Liver (tissue), 9 donors: ENCODE results near the gene PARP3. TPM values are rescaled to one million over a fixed set of nuclear protein-coding genes. Genes with fewer than 3 reads are reported as not detected.

Experiments used
- DNase-seq: peaks from one replicate; pipeline ENCODE4 v3.0.0-alpha.2; 2017; ENCODE audit warnings: low spot score
- H3K27ac ChIP-seq, 2 donors: one replicate each; pipeline ENCODE4 v1.7.0; 2013; ENCODE audit warnings: inconsistent platforms in 2 of 2, low read length in 2 of 2, control low read depth in 1 of 2, low read depth in 1 of 2, mild to moderate bottlenecking in 1 of 2
- H3K27me3 ChIP-seq, 4 donors: one replicate each; pipeline versions ENCODE4 v1.6.1 to v1.7.0; 2013; ENCODE audit warnings: low read length in 3 of 4, inconsistent platforms in 1 of 4, mild to moderate bottlenecking in 1 of 4, moderate library complexity in 1 of 4; ENCODE audit not compliant: control insufficient read depth in 4 of 4, insufficient read depth in 4 of 4
- H3K36me3 ChIP-seq, 4 donors: one replicate each; pipeline versions ENCODE4 v1.6.1 to v1.7.0; 2013; ENCODE audit warnings: low read length in 3 of 4, mild to moderate bottlenecking in 3 of 4, low read depth in 1 of 4, moderate library complexity in 1 of 4; ENCODE audit not compliant: control insufficient read depth in 4 of 4, insufficient read depth in 3 of 4
- H3K4me1 ChIP-seq, 4 donors: one replicate each; pipeline versions ENCODE4 v1.6.1 to v1.7.0; 2013; ENCODE audit warnings: low read length in 3 of 4, mild to moderate bottlenecking in 3 of 4, moderate library complexity in 1 of 4; ENCODE audit not compliant: control insufficient read depth in 4 of 4, insufficient read depth in 4 of 4
- H3K4me3 ChIP-seq, 3 donors: one replicate each; pipeline versions ENCODE4 v1.6.1 to v1.7.0; 2013; ENCODE audit warnings: low read length in 3 of 3, control low read depth in 1 of 3, low read depth in 1 of 3, mild to moderate bottlenecking in 1 of 3
- H3K9ac ChIP-seq, 2 donors: one replicate each; pipeline ENCODE4 v1.7.0; 2013; ENCODE audit warnings: low read length in 2 of 2, mild to moderate bottlenecking in 2 of 2, moderate library complexity in 2 of 2, control low read depth in 1 of 2, low read depth in 1 of 2
- H3K9me3 ChIP-seq, 4 donors: one replicate each; pipeline versions ENCODE4 v1.6.1 to v1.7.0; 2013; ENCODE audit warnings: low read length in 3 of 4; ENCODE audit not compliant: control insufficient read depth in 4 of 4
- ATF3 ChIP-seq: IDR thresholded peaks from 2 replicates; pipeline ENCODE4 v1.6.1; 2016; ENCODE audit warnings: antibody characterized with exemption
- CTCF ChIP-seq: fragments of 150-350 bp; IDR thresholded peaks from 2 replicates; pipeline ENCODE4 v1.5.1; 2017; ENCODE audit warnings: improper control_type of control experiment, low read depth, low read length; ENCODE audit not compliant: missing input control
- EGR1 ChIP-seq, 2 donors: IDR thresholded peaks; 2 replicates each; pipeline ENCODE4 v1.6.1; 2016 to 2018; ENCODE audit warnings: antibody characterized with exemption in 2 of 2, low read depth in 2 of 2
- FOXA1 ChIP-seq: IDR thresholded peaks from 2 replicates; pipeline ENCODE4 v1.6.1; 2016; ENCODE audit warnings: antibody characterized with exemption
- FOXA2 ChIP-seq: IDR thresholded peaks from 2 replicates; pipeline ENCODE4 v1.6.1; 2016; ENCODE audit warnings: antibody characterized with exemption
- HNF4A ChIP-seq, 2 donors: conservative IDR thresholded peaks; 2 replicates each; pipeline ENCODE4 v1.6.1; 2016; ENCODE audit warnings: antibody characterized with exemption in 2 of 2, mild to moderate bottlenecking in 2 of 2
- HNF4G ChIP-seq: IDR thresholded peaks from 2 replicates; pipeline ENCODE4 v1.6.1; 2016; ENCODE audit warnings: antibody characterized with exemption
- NR2F2 ChIP-seq: IDR thresholded peaks from 2 replicates; pipeline ENCODE4 v1.6.1; 2016; ENCODE audit warnings: antibody characterized with exemption
- RAD21 ChIP-seq, 2 donors: IDR thresholded peaks; 2 replicates each; pipeline ENCODE4 v1.6.1; 2016; ENCODE audit warnings: antibody characterized with exemption in 2 of 2, mild to moderate bottlenecking in 2 of 2
- RXRA ChIP-seq, 2 donors: IDR thresholded peaks; 2 replicates each; pipeline ENCODE4 v1.6.1; 2017 to 2018; ENCODE audit warnings: antibody characterized with exemption in 2 of 2, mild to moderate bottlenecking in 1 of 2
- SP1 ChIP-seq: IDR thresholded peaks from 2 replicates; pipeline ENCODE4 v1.6.1; 2018; ENCODE audit warnings: antibody characterized with exemption, mild to moderate bottlenecking
- TAF1 ChIP-seq: conservative IDR thresholded peaks from 2 replicates; pipeline ENCODE4 v1.6.1; 2016; ENCODE audit warnings: antibody characterized with exemption, mild to moderate bottlenecking
- YY1 ChIP-seq: IDR thresholded peaks from 2 replicates; pipeline ENCODE4 v1.6.1; 2016; ENCODE audit warnings: antibody characterized with exemption, mild to moderate bottlenecking
- ZBTB33 ChIP-seq: IDR thresholded peaks from 2 replicates; pipeline ENCODE4 v1.6.1; 2016; ENCODE audit warnings: antibody characterized with exemption
- WGBS: extraction: QIAGEN DNeasy Blood & Tissue Kit; methylation state at CpG from one replicate; pipeline ENCODE4 v1.1.7; 2013; 5-methylcytosine and 5-hydroxymethylcytosine counted together
- polyA plus RNA-seq, 2 donors: library from polyadenylated mRNA; stranded (reverse) in 1 of 2; unstranded in 1 of 2; fragments of 200-250 nt in 1 of 2; fragments of >200 nt in 1 of 2; fragmentation: Nextera tagmentation in 1 of 2; extraction: Ambion mirVana in 1 of 2; gene quantifications; one replicate each; pipeline versions ENCODE4 v1.2.1 to v1.2.3, GENCODE V29; 2013 to 2015
- total RNA-seq, 2 donors: library from RNA; depleted of rRNA; stranded (reverse); fragments of >200 nt; gene quantifications; one replicate each; pipeline ENCODE4 v1.2.3, GENCODE V29; 2014
- donor health status: healthy.
- donor health status: healthy.
- donor health status: healthy.
- donor health status: healthy.
- donor health status: healthy.

PARP3 gene
- total and polyA plus RNA-seq, 4 donors, result 1.5 to 21.4 (median 12.7) TPM

GRCh38 chr3:51944451-51945021 is 2.4 kb downstream of the PARP3 start:
- H3K27ac ChIP-seq, result no peak overlapping the region
- TF ChIP-seq HNF4A (conservative IDR thresholded peaks at IDR 0.05), result no peak
- TF ChIP-seq HNF4G, result no peak
- TF ChIP-seq RAD21 (IDR thresholded peaks at IDR 0.05), result no peak
- WGBS, result 95% methylated on average over 11 of the region's 11 CpGs
- H3K4me1 ChIP-seq, result peaks cover 10 to 31% (median 23%) of the 10 kb centered on the region in 4 donors
- DNase-seq, result no peak
- no peaks in the 10 kb centered on the region for H3K9me3 ChIP-seq
- no peak overlapping the region for H3K9ac ChIP-seq
- H3K4me3 ChIP-seq, result no peak overlapping the region
- H3K27me3 ChIP-seq, result no peaks in the 10 kb centered on the region
- peaks cover 0 to 30% (median 18%) of the 10 kb centered on the region in 4 donors for H3K36me3 ChIP-seq

GRCh38 chr3:51945031-51945840 is 3.1 kb downstream of the PARP3 start:
- Histone ChIP-seq H3K27me3 (no peaks in the 10 kb centered on the region), H3K9me3 (no peaks in the 10 kb centered on the region), H3K36me3 (peaks cover 0 to 30% (median 18%) of the 10 kb centered on the region in 4 donors), H3K4me3 (no peak overlapping the region), H3K27ac (no peak overlapping the region), H3K4me1 (peaks cover 10 to 29% (median 22%) of the 10 kb centered on the region in 4 donors), H3K9ac (no peak overlapping the region)
- TF ChIP-seq YY1 (no peak), EGR1 (IDR thresholded peaks at IDR 0.05; ENCODE audit: low read depth in 2 of 2) (no peak), CTCF (no peak), FOXA1 (no peak), TAF1 (no peak), ZBTB33 (no peak), RXRA (IDR thresholded peaks at IDR 0.05) (no peak), HNF4A (conservative IDR thresholded peaks at IDR 0.05) (no peak), FOXA2 (no peak), SP1 (no peak), RAD21 (IDR thresholded peaks at IDR 0.05) (no peak), HNF4G (no peak), ATF3 (no peak), NR2F2 (no peak)
- DNase-seq, result no peak
- 91% methylated on average over 18 of the region's 18 CpGs for WGBS
